ENCODE data around the gene ANKS3.

The ANKS3 gene

GRCh38 chr16:4664538-4665418 lies 69.3 kb downstream of the ANKS3 start:
- peaks cover 43% of the 10 kb centered on the region for H3K79me1 ChIP-seq (replicated peaks; ENCODE audit: low read length, poor library complexity, severe bottlenecking)
- H3K18ac ChIP-seq (ENCODE audit: low read depth in 1 of 2, low read length in 2 of 2): no peak overlapping the region
- no peak overlapping the region for H2BK120ac ChIP-seq (ENCODE audit: low read depth, low read length)
- no peak overlapping the region for H2AFZ ChIP-seq (ENCODE audit: low read depth, low read length)
- H2BK5ac ChIP-seq (ENCODE audit: low read depth, low read length, poor library complexity, severe bottlenecking): no peak overlapping the region
- H4K8ac ChIP-seq (ENCODE audit: low read length): no peak overlapping the region
- H3K36me3 ChIP-seq (ENCODE audit: control insufficient read depth in 1 of 2, insufficient read depth in 2 of 2, low read depth in 1 of 2, low read length in 2 of 2): peaks cover 66 to 81% of the 10 kb centered on the region in 2 experiments
- DNase-seq: no peak
- no peak overlapping the region for H4K91ac ChIP-seq (ENCODE audit: low read length)
- H3K14ac ChIP-seq (ENCODE audit: low read length in 2 of 2): no peak overlapping the region
- no peak overlapping the region for H3K9ac ChIP-seq (ENCODE audit: low read length)
- peaks cover 24% of the 10 kb centered on the region for H3K4me1 ChIP-seq (ENCODE audit: control insufficient read depth, insufficient read depth, low read depth, low read length)
- no peak overlapping the region for H3K23ac ChIP-seq (ENCODE audit: low read length in 2 of 2)
- H2AK5ac ChIP-seq (ENCODE audit: low read length, severe bottlenecking): no peak overlapping the region
- 91% methylated on average over 26 of the region's 26 CpGs for WGBS
- no peak overlapping the region for H2BK12ac ChIP-seq (ENCODE audit: low read length in 2 of 2)
- H3K9me3 ChIP-seq (ENCODE audit: control insufficient read depth, low read length): no peaks in the 10 kb centered on the region
- H3K4me3 ChIP-seq (ENCODE audit: insufficient read depth in 1 of 2, low read depth in 1 of 2, low read length in 2 of 2): no peak overlapping the region
- H2BK15ac ChIP-seq (ENCODE audit: low read depth, poor library complexity, severe bottlenecking): no peak overlapping the region
- no peak overlapping the region for H3K4me2 ChIP-seq (ENCODE audit: low read length, poor library complexity, severe bottlenecking)
- no peak overlapping the region for H3K27ac ChIP-seq (ENCODE audit: low read length, poor library complexity, severe bottlenecking)
- H3K27me3 ChIP-seq (ENCODE audit: control insufficient read depth in 1 of 2, insufficient read depth in 1 of 2, low read length in 2 of 2): no peaks in the 10 kb centered on the region
- no peak overlapping the region for H3K4ac ChIP-seq (ENCODE audit: low read depth in 1 of 2, low read length in 2 of 2)

DNA sequence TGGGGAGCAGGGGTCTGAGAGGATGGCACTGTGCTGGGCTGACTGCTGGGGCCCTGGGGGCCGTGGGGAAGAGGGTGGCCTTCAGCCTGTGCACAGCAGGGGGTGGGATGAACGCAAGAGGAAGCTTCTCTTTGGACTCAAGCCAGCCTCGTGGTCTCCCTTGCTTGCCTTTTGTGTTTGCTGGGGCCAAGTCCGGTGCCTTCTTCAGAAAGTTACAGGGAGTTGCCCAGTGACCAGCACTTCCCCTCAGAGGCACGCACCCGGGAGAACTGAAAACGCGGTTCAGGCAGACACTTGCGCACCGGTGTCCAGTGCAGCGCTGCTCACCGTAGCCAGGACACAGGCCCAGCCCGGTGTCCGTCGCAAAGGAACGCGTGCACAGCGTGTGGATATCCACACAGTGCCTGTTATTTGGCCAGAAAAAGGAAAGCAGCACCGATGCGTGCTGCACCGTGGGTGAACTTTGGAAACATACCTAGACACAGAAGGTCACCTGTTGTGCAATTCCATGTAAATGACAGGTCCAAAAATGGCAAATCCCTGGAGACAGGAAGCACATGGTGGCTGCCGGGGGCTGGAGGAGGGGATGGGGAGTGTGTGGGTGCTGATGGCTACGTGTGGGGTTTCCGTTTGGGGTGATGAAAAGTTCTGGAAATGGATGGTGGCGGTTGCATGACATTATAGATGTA lies 70.2 kb downstream of the ANKS3 start:
- no peaks in the 10 kb centered on the region for H3K9me3 ChIP-seq (ENCODE audit: control insufficient read depth, low read length)
- H4K8ac ChIP-seq (ENCODE audit: low read length): no peak overlapping the region
- no peak overlapping the region for H3K4ac ChIP-seq (ENCODE audit: low read depth in 1 of 2, low read length in 2 of 2)
- no peak overlapping the region for H3K18ac ChIP-seq (ENCODE audit: low read depth in 1 of 2, low read length in 2 of 2)
- peaks cover 24% of the 10 kb centered on the region for H3K4me1 ChIP-seq (ENCODE audit: control insufficient read depth, insufficient read depth, low read depth, low read length)
- H2AFZ ChIP-seq (ENCODE audit: low read depth, low read length): no peak overlapping the region
- H2BK120ac ChIP-seq (ENCODE audit: low read depth, low read length): no peak overlapping the region
- DNase-seq: no peak
- no peak overlapping the region for H3K27ac ChIP-seq (ENCODE audit: low read length, poor library complexity, severe bottlenecking)
- H3K4me3 ChIP-seq (ENCODE audit: insufficient read depth in 1 of 2, low read depth in 1 of 2, low read length in 2 of 2): no peak overlapping the region
- no peak overlapping the region for H3K23ac ChIP-seq (ENCODE audit: low read length in 2 of 2)
- no peak overlapping the region for H3K4me2 ChIP-seq (ENCODE audit: low read length, poor library complexity, severe bottlenecking)
- H2BK12ac ChIP-seq (ENCODE audit: low read length in 2 of 2): no peak overlapping the region
- no peak overlapping the region for H2BK5ac ChIP-seq (ENCODE audit: low read depth, low read length, poor library complexity, severe bottlenecking)
- no peak overlapping the region for H2AK5ac ChIP-seq (ENCODE audit: low read length, severe bottlenecking)
- H2BK15ac ChIP-seq (ENCODE audit: low read depth, poor library complexity, severe bottlenecking): no peak overlapping the region
- 94% methylated on average over 25 of the region's 25 CpGs for WGBS
- H3K79me1 ChIP-seq (replicated peaks; ENCODE audit: low read length, poor library complexity, severe bottlenecking): peaks cover 49% of the 10 kb centered on the region
- peaks cover 58 to 84% of the 10 kb centered on the region in 2 experiments for H3K36me3 ChIP-seq (ENCODE audit: control insufficient read depth in 1 of 2, insufficient read depth in 2 of 2, low read depth in 1 of 2, low read length in 2 of 2)
- no peak overlapping the region for H4K91ac ChIP-seq (ENCODE audit: low read length)
- no peak overlapping the region for H3K14ac ChIP-seq (ENCODE audit: low read length in 2 of 2)
- H3K27me3 ChIP-seq (ENCODE audit: control insufficient read depth in 1 of 2, insufficient read depth in 1 of 2, low read length in 2 of 2): no peaks in the 10 kb centered on the region
- no peak overlapping the region for H3K9ac ChIP-seq (ENCODE audit: low read length)

DNA sequence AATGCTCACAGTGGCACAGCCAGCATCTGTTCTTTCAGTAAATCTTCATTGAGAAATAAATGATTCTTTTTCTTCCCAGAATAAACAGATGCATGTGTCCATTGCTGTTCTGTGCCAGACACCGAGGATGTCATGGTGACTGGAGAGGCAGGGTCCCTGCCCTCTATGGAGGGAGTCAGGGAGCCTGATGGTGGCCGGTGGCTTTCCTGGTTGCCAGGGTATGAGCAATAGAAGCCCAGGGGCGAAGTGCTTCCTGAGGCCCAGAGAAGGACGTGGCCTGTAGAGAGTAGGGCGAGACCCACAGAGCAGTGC lies 70.7 kb downstream of the ANKS3 start:
- H2BK5ac ChIP-seq (ENCODE audit: low read depth, low read length, poor library complexity, severe bottlenecking): no peak overlapping the region
- peaks cover 53% of the 10 kb centered on the region for H3K79me1 ChIP-seq (replicated peaks; ENCODE audit: low read length, poor library complexity, severe bottlenecking)
- no peak overlapping the region for H3K14ac ChIP-seq (ENCODE audit: low read length in 2 of 2)
- peaks cover 58 to 88% of the 10 kb centered on the region in 2 experiments for H3K36me3 ChIP-seq (ENCODE audit: control insufficient read depth in 1 of 2, insufficient read depth in 2 of 2, low read depth in 1 of 2, low read length in 2 of 2)
- no peak overlapping the region for H3K4ac ChIP-seq (ENCODE audit: low read depth in 1 of 2, low read length in 2 of 2)
- no peaks in the 10 kb centered on the region for H3K27me3 ChIP-seq (ENCODE audit: control insufficient read depth in 1 of 2, insufficient read depth in 1 of 2, low read length in 2 of 2)
- H3K4me1 ChIP-seq (ENCODE audit: control insufficient read depth, insufficient read depth, low read depth, low read length): peaks cover 24% of the 10 kb centered on the region
- no peak overlapping the region for H4K91ac ChIP-seq (ENCODE audit: low read length)
- H2BK12ac ChIP-seq (ENCODE audit: low read length in 2 of 2): no peak overlapping the region
- no peak overlapping the region for H3K4me3 ChIP-seq (ENCODE audit: insufficient read depth in 1 of 2, low read depth in 1 of 2, low read length in 2 of 2)
- no peak overlapping the region for H2AFZ ChIP-seq (ENCODE audit: low read depth, low read length)
- no peak overlapping the region for H2AK5ac ChIP-seq (ENCODE audit: low read length, severe bottlenecking)
- no peak overlapping the region for H3K9ac ChIP-seq (ENCODE audit: low read length)
- H3K4me2 ChIP-seq (ENCODE audit: low read length, poor library complexity, severe bottlenecking): no peak overlapping the region
- H2BK120ac ChIP-seq (ENCODE audit: low read depth, low read length): no peak overlapping the region
- 97% methylated on average over 5 of the region's 5 CpGs for WGBS
- no peak for DNase-seq
- H2BK15ac ChIP-seq (ENCODE audit: low read depth, poor library complexity, severe bottlenecking): no peak overlapping the region
- H4K8ac ChIP-seq (ENCODE audit: low read length): no peak overlapping the region
- no peak overlapping the region for H3K27ac ChIP-seq (ENCODE audit: low read length, poor library complexity, severe bottlenecking)
- H3K23ac ChIP-seq (ENCODE audit: low read length in 2 of 2): no peak overlapping the region
- no peaks in the 10 kb centered on the region for H3K9me3 ChIP-seq (ENCODE audit: control insufficient read depth, low read length)
- H3K18ac ChIP-seq (ENCODE audit: low read depth in 1 of 2, low read length in 2 of 2): no peak overlapping the region

DNA sequence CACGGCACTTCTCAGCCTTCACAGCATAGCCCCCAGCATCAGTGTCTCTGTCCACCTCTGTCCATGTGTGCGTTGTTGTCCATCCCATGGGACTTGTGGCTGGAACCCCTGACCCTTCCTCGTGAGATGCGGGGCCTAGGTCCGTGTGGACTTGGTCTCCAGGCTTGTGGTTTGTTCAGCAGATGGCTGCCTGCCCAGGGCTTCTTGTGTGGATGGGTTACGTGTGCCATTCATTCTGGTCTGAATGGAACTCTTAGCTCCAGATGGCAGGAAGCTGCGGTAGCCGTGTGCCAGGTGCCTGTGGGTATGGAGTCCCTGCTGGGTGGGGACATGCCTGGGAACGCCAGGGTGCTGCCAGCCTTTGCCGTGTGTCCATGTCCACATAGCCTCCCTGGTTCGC lies 72.4 kb downstream of the ANKS3 start:
- H2BK5ac ChIP-seq (ENCODE audit: low read depth, low read length, poor library complexity, severe bottlenecking): no peak overlapping the region
- H3K9ac ChIP-seq (ENCODE audit: low read length): no peak overlapping the region
- H3K4me2 ChIP-seq (ENCODE audit: low read length, poor library complexity, severe bottlenecking): no peak overlapping the region
- H4K91ac ChIP-seq (ENCODE audit: low read length): no peak overlapping the region
- H4K8ac ChIP-seq (ENCODE audit: low read length): no peak overlapping the region
- H3K36me3 ChIP-seq (ENCODE audit: control insufficient read depth in 1 of 2, insufficient read depth in 2 of 2, low read depth in 1 of 2, low read length in 2 of 2): peaks cover 51 to 90% of the 10 kb centered on the region in 2 experiments
- no peak overlapping the region for H3K4ac ChIP-seq (ENCODE audit: low read depth in 1 of 2, low read length in 2 of 2)
- no peak overlapping the region for H3K27ac ChIP-seq (ENCODE audit: low read length, poor library complexity, severe bottlenecking)
- H3K4me3 ChIP-seq (ENCODE audit: insufficient read depth in 1 of 2, low read depth in 1 of 2, low read length in 2 of 2): no peak overlapping the region
- H3K9me3 ChIP-seq (ENCODE audit: control insufficient read depth, low read length): no peaks in the 10 kb centered on the region
- H3K18ac ChIP-seq (ENCODE audit: low read depth in 1 of 2, low read length in 2 of 2): no peak overlapping the region
- DNase-seq: no peak
- H2BK120ac ChIP-seq (ENCODE audit: low read depth, low read length): no peak overlapping the region
- H3K4me1 ChIP-seq (ENCODE audit: control insufficient read depth, insufficient read depth, low read depth, low read length): peaks cover 29% of the 10 kb centered on the region
- H3K27me3 ChIP-seq (ENCODE audit: control insufficient read depth in 1 of 2, insufficient read depth in 1 of 2, low read length in 2 of 2): no peaks in the 10 kb centered on the region
- H3K14ac ChIP-seq (ENCODE audit: low read length in 2 of 2): no peak overlapping the region
- H2BK12ac ChIP-seq (ENCODE audit: low read length in 2 of 2): no peak overlapping the region
- no peak overlapping the region for H2AFZ ChIP-seq (ENCODE audit: low read depth, low read length)
- no peak overlapping the region for H2BK15ac ChIP-seq (ENCODE audit: low read depth, poor library complexity, severe bottlenecking)
- 89% methylated on average over 11 of the region's 11 CpGs for WGBS
- no peak overlapping the region for H3K23ac ChIP-seq (ENCODE audit: low read length in 2 of 2)
- H2AK5ac ChIP-seq (ENCODE audit: low read length, severe bottlenecking): no peak overlapping the region
- peaks cover 55% of the 10 kb centered on the region for H3K79me1 ChIP-seq (replicated peaks; ENCODE audit: low read length, poor library complexity, severe bottlenecking)

Measured in mesenchymal stem cell (in vitro differentiated cells and primary cell).